HL-60 (cell line): ENCODE measurements around the gene KLHL40.

Experiments
- DNase-seq, 2 experiments: peaks; one replicate each; pipeline ENCODE4 v3.0.0-alpha.2; 2010 to 2020; ENCODE audit warnings: low read depth in 1 of 2, low spot score in 1 of 2
- H3K27ac ChIP-seq: fragments of 250-450 bp; sonication (Bioruptor Pico); replicated peaks from 2 replicates; pipeline ENCODE4 v1.5.1; 2020; ENCODE audit warnings: mild to moderate bottlenecking, moderate library complexity
- H3K27me3 ChIP-seq: fragments of 250-450 bp; sonication (Bioruptor Pico); 2 replicates; pipeline ENCODE4 v1.5.1; 2021; ENCODE audit warnings: mild to moderate bottlenecking, moderate library complexity; ENCODE audit not compliant: insufficient read depth, poor library complexity, severe bottlenecking
- H3K4me3 ChIP-seq: replicated peaks from 2 replicates; pipeline ENCODE4 v1.5.1; 2011; ENCODE audit warnings: mild to moderate bottlenecking, control low read depth, low read length; ENCODE audit not compliant: insufficient read depth
- GABPA ChIP-seq: IDR thresholded peaks from 2 replicates; pipeline ENCODE4 v1.6.1; 2012; ENCODE audit warnings: low read depth
- POLR2AphosphoS5 ChIP-seq: IDR thresholded peaks from 2 replicates; pipeline ENCODE4 v1.6.1; 2012; ENCODE audit warnings: low read depth
- SPI1 ChIP-seq: IDR thresholded peaks from 2 replicates; pipeline ENCODE4 v1.6.1; 2012; ENCODE audit warnings: low read depth, mild to moderate bottlenecking, borderline replicate concordance
- TF ChIP-seq, protein P1 (sequence below): IDR thresholded peaks from one replicate; pipeline ENCODE4 v1.5.1; 2011; ENCODE audit warnings: low read length, control low read depth, inconsistent platforms; ENCODE audit not compliant: insufficient read depth
- TF ChIP-seq, protein P2 (sequence below): IDR thresholded peaks from 2 replicates; pipeline ENCODE4 v1.6.1; 2012; ENCODE audit warnings: low read depth; ENCODE audit not compliant: insufficient replicate concordance

Gene KLHL40

DNA sequence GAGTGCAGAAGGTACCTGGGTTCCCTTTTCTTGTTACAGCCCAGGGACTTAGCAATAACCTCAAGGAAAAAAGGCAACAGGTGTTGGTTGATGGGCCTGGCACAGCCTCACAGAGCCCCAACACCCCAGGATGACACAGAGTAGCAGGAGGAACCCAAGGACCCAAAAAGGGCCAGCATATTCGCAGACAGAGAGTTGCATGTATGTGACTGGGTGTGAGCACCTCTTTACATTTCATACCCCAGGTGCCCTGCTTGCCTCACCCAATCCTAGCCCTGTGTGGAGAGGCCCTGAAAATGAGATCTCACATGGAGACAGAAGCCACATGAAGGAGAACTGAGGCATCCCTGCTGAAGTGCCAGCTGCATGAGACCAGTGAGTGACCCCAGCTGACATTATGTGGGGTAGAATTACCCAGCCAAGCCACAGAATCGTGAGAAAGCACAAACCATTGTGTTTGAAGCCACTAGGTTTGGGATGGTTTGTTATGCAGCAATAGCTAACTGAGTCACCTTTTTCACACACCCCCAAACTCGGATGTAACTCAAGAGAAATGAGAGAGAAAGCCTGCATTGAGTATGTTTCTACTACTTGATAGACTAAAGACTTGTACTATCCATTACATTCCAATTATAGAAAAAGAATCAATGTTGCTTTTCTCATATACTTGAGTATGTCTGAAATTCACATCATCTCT lies 43.5 kb downstream of the KLHL40 start:
- Histone ChIP-seq H3K27me3 (no peaks in the 10 kb centered on the region), H3K4me3 (no peak overlapping the region), H3K27ac (no peak overlapping the region)
- DNase-seq, result no peak
- TF ChIP-seq SPI1 (no peak), POLR2AphosphoS5 (no peak), GABPA (no peak)
- TF ChIP-seq, protein P1, sequence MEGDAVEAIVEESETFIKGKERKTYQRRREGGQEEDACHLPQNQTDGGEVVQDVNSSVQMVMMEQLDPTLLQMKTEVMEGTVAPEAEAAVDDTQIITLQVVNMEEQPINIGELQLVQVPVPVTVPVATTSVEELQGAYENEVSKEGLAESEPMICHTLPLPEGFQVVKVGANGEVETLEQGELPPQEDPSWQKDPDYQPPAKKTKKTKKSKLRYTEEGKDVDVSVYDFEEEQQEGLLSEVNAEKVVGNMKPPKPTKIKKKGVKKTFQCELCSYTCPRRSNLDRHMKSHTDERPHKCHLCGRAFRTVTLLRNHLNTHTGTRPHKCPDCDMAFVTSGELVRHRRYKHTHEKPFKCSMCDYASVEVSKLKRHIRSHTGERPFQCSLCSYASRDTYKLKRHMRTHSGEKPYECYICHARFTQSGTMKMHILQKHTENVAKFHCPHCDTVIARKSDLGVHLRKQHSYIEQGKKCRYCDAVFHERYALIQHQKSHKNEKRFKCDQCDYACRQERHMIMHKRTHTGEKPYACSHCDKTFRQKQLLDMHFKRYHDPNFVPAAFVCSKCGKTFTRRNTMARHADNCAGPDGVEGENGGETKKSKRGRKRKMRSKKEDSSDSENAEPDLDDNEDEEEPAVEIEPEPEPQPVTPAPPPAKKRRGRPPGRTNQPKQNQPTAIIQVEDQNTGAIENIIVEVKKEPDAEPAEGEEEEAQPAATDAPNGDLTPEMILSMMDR, result no peak
- TF ChIP-seq, protein P2, sequence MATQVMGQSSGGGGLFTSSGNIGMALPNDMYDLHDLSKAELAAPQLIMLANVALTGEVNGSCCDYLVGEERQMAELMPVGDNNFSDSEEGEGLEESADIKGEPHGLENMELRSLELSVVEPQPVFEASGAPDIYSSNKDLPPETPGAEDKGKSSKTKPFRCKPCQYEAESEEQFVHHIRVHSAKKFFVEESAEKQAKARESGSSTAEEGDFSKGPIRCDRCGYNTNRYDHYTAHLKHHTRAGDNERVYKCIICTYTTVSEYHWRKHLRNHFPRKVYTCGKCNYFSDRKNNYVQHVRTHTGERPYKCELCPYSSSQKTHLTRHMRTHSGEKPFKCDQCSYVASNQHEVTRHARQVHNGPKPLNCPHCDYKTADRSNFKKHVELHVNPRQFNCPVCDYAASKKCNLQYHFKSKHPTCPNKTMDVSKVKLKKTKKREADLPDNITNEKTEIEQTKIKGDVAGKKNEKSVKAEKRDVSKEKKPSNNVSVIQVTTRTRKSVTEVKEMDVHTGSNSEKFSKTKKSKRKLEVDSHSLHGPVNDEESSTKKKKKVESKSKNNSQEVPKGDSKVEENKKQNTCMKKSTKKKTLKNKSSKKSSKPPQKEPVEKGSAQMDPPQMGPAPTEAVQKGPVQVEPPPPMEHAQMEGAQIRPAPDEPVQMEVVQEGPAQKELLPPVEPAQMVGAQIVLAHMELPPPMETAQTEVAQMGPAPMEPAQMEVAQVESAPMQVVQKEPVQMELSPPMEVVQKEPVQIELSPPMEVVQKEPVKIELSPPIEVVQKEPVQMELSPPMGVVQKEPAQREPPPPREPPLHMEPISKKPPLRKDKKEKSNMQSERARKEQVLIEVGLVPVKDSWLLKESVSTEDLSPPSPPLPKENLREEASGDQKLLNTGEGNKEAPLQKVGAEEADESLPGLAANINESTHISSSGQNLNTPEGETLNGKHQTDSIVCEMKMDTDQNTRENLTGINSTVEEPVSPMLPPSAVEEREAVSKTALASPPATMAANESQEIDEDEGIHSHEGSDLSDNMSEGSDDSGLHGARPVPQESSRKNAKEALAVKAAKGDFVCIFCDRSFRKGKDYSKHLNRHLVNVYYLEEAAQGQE, result no peak

DNA sequence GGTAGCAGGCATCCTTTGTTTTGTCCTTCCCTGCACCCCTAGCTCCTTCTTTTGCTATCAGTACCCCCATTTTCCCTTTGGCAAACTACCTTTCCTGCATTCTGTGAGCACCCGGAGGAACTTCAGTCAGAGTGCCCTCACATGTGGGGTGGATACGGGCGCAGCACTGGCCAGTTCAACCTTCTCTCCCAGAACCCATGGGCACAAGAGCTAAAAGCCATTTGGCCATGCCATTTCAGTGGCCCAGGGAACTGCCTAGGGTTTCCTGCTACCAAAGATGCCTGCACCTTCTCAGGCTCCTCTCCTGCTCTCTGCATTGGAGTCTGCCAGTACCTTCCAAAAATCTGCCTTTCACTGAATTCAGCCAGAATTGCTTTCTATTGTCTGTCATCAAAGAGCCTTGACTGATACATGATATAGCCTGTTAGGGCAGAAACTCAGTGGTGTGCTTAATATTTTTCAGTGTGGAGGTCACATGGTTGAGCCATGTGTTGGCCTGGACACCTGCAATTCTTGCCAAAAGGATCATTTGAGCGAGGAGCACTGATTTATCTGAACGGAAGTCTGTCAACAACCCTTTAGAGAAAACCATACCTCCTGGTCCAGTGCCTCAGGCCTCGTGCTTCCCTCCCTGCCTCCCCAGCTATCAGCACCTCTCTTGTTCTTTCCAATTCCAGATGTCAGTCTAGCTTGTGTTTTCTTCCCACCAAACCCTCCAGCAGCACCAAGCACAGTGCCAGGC lies 44.2 kb downstream of the KLHL40 start:
- Histone ChIP-seq H3K4me3 (no peak overlapping the region), H3K27me3 (no peaks in the 10 kb centered on the region), H3K27ac (no peak overlapping the region)
- DNase-seq, result no peak
- TF ChIP-seq GABPA (no peak), POLR2AphosphoS5 (no peak), SPI1 (no peak)
- TF ChIP-seq, protein P2, result no peak
- TF ChIP-seq, protein P1, result no peak

DNA sequence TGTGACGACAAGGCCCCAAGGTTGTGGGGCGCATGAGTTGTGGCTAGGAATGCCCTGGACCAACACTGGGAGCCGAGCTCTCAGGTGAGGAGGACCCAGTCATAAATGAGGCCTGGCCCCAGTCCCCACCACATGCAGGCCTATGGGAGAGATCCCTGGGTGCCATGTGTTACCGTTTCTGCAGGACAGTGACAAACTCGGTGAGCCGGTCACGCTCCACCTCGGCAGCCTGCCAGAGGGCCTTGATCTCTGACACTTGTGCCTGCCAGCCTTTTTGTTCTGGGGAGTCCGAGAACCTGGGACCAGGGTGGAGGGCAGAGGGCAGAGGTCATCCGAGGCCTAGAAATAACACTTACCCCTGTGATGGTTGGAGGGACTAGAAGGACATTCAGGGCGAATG lies 45.0 kb downstream of the KLHL40 start:
- Histone ChIP-seq H3K27me3 (no peaks in the 10 kb centered on the region), H3K27ac (no peak overlapping the region), H3K4me3 (no peak overlapping the region)
- TF ChIP-seq SPI1, result no peak
- TF ChIP-seq POLR2AphosphoS5, result no peak
- TF ChIP-seq, protein P1, result no peak
- TF ChIP-seq, protein P2, result no peak
- no peak for TF ChIP-seq GABPA
- no peak for DNase-seq
